ENCODE results near the gene FYCO1. TPM values are rescaled to one million over a fixed set of nuclear protein-coding genes. Genes with fewer than 3 reads are reported as not detected.

FYCO1 gene
- total RNA-seq, 1 experiment from 2014 or later, result 19.7 TPM

DNA sequence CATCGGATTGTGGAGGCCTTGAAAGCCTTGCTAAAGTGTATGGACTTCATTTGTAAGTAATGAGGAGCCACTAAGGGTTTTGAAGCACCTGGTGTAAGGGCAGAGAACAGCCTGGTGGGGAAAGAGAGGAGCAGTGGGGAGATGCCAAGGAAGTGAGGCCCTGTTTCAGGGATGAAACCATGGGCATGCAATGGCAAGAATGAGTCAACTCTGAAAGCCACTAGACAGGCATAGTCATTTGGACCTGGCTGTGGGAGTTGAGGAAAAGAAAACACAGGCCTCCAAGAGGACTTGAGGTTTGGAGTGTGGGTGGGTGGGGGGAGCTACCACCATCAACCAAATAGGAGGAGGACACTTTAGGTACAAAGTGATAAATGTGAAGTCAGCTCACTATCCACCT, 24.1 kb upstream of the FYCO1 start:
- Histone ChIP-seq H3K27ac (no peak overlapping the region), H3K79me2 (ENCODE audit: low read depth) (no peaks in the 10 kb centered on the region), H3K4me2 (no peak overlapping the region), H3K36me3 (ENCODE audit: low read depth) (no peaks in the 10 kb centered on the region), H3K27me3 (ENCODE audit: insufficient read depth, low read depth) (no peaks in the 10 kb centered on the region), H3K9me3 (ENCODE audit: insufficient read depth, low read depth) (no peaks in the 10 kb centered on the region), H4K20me1 (ENCODE audit: insufficient read depth) (no peaks in the 10 kb centered on the region), H3K4me1 (replicated peaks; ENCODE audit: insufficient read depth) (no peaks in the 10 kb centered on the region), H3K4me3 (no peak overlapping the region), H3K9me2 (ENCODE audit: insufficient read depth) (no peaks in the 10 kb centered on the region), H2AFZ (no peak overlapping the region), H3F3A (ENCODE audit: insufficient read depth, low read depth) (no peaks in the 10 kb centered on the region)
- ChIA-PET CTCF (no interaction called here), POLR2A (ENCODE audit: unreplicated experiment) (no interaction called here)
- DNase-seq, result no peak
- TF ChIP-seq, protein P1, sequence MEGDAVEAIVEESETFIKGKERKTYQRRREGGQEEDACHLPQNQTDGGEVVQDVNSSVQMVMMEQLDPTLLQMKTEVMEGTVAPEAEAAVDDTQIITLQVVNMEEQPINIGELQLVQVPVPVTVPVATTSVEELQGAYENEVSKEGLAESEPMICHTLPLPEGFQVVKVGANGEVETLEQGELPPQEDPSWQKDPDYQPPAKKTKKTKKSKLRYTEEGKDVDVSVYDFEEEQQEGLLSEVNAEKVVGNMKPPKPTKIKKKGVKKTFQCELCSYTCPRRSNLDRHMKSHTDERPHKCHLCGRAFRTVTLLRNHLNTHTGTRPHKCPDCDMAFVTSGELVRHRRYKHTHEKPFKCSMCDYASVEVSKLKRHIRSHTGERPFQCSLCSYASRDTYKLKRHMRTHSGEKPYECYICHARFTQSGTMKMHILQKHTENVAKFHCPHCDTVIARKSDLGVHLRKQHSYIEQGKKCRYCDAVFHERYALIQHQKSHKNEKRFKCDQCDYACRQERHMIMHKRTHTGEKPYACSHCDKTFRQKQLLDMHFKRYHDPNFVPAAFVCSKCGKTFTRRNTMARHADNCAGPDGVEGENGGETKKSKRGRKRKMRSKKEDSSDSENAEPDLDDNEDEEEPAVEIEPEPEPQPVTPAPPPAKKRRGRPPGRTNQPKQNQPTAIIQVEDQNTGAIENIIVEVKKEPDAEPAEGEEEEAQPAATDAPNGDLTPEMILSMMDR (conservative IDR thresholded peaks at IDR 0.05), result no peak
- TF ChIP-seq EZH2 (IDR thresholded peaks at IDR 0.05; ENCODE audit: low read depth), result no peak
- intact Hi-C loops (cut with micrococcal nuclease; ENCODE audit: unreplicated experiment), result no loop called here
- BruUV-seq (replicated peaks), result no TSS peak

DNA sequence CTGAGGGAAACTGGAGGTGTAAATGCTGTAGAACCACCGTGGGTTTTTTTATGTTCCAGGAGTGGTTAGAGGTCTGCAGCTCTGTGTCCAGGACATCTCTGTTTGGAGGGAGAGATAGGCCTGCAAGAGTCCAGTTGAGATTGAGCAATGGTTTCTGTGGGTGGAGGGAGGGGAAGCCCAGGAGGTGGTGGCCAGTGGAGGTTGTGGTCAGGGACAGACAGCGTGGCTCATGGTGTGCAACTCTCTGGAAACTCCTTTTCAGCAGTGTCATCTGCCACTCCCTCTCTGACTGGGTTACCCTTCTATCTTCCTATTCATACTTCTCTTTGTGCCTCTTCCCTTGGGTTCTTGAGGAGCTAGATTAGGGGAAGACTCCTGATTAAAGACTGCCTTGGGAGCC, 22.1 kb upstream of the FYCO1 start:
- no TSS peak for BruUV-seq (replicated peaks)
- POLR2A ChIA-PET (ENCODE audit: unreplicated experiment), result no interaction called here

DNA sequence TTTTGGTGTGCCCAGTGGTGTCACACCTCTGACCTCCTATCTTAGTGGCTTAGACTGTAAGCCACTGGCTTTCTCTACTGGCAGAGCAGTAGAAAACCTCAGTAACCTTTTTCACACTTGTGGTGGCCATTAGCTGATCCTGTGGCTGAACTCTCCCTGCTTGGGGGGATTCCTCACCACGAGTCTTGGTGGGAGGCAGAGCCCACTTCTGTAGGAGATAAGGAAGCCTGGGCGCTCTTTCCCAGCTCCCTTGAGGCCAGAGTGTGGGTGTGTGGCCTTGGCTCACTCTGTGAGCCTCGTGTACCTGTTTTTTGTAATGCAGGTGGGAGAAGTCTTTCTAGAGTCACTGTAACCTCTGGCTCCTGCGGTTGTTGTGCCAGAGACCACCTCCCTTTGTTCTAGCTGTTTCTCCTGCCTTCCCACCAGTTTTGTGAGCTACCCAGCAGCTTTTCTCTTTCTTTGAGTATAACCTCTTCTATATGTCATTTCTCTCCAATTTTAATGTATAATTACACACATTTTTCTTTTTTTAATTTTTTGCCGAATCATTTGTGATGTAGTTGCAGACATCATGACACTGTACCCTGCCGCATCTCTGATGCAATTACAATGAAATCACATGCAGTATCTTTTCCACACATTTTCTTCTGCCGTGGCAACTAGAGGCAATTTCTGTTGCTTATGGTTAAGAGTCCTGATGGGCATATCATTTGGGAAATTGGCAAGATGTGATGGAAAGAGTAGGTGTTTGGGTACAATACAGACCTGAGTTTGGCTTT, 17.9 kb upstream of the FYCO1 start:
- Histone ChIP-seq H4K20me1 (ENCODE audit: insufficient read depth) (no peaks in the 10 kb centered on the region), H3K4me2 (no peak overlapping the region), H3K79me2 (ENCODE audit: low read depth) (no peaks in the 10 kb centered on the region), H3K36me3 (ENCODE audit: low read depth) (no peaks in the 10 kb centered on the region), H3K9me2 (ENCODE audit: insufficient read depth) (no peaks in the 10 kb centered on the region), H3K9me3 (ENCODE audit: insufficient read depth, low read depth) (no peaks in the 10 kb centered on the region), H2AFZ (no peak overlapping the region), H3K4me3 (no peak overlapping the region), H3K27ac (no peak overlapping the region), H3K27me3 (ENCODE audit: insufficient read depth, low read depth) (no peaks in the 10 kb centered on the region), H3K4me1 (replicated peaks; ENCODE audit: insufficient read depth) (no peaks in the 10 kb centered on the region), H3F3A (ENCODE audit: insufficient read depth, low read depth) (no peaks in the 10 kb centered on the region)
- DNase-seq, result no peak
- intact Hi-C loops (cut with micrococcal nuclease; ENCODE audit: unreplicated experiment), result no loop called here
- BruUV-seq (replicated peaks), result no TSS peak
- CTCF ChIA-PET, result no interaction called here
- POLR2A ChIA-PET (ENCODE audit: unreplicated experiment), result interaction anchor here (0.6 kb wide), 1 partner anchor 14 kb away, joined by 3 read pairs; no protein-coding TSS in a partner anchor
- TF ChIP-seq, protein P1 (conservative IDR thresholded peaks at IDR 0.05), result no peak
- TF ChIP-seq EZH2 (IDR thresholded peaks at IDR 0.05; ENCODE audit: low read depth), result no peak

More for the DNA sequence above, 22.1 kb upstream of the FYCO1 start:
- TF ChIP-seq EZH2 (IDR thresholded peaks at IDR 0.05; ENCODE audit: low read depth), result no peak
- TF ChIP-seq, protein P1 (conservative IDR thresholded peaks at IDR 0.05), result no peak
- Histone ChIP-seq H2AFZ (no peak overlapping the region), H3K36me3 (ENCODE audit: low read depth) (no peaks in the 10 kb centered on the region), H3K9me2 (ENCODE audit: insufficient read depth) (no peaks in the 10 kb centered on the region), H3K4me1 (replicated peaks; ENCODE audit: insufficient read depth) (no peaks in the 10 kb centered on the region), H3K4me2 (no peak overlapping the region), H4K20me1 (ENCODE audit: insufficient read depth) (no peaks in the 10 kb centered on the region), H3F3A (ENCODE audit: insufficient read depth, low read depth) (no peaks in the 10 kb centered on the region), H3K9me3 (ENCODE audit: insufficient read depth, low read depth) (no peaks in the 10 kb centered on the region), H3K79me2 (ENCODE audit: low read depth) (no peaks in the 10 kb centered on the region), H3K27me3 (ENCODE audit: insufficient read depth, low read depth) (no peaks in the 10 kb centered on the region), H3K4me3 (no peak overlapping the region), H3K27ac (no peak overlapping the region)
- no peak for DNase-seq
- CTCF ChIA-PET, result interaction anchor here (0.6 kb wide), 1 partner anchor 47 kb away, joined by 4 read pairs; no protein-coding TSS in a partner anchor
- intact Hi-C loops (cut with micrococcal nuclease; ENCODE audit: unreplicated experiment), result no loop called here
